Tibial nerve (tissue), 4 donors: Measurements from ENCODE around the gene CD8A.

ENCODE experiments used
- CTCF ChIP-seq, 5 experiments: fragments of 200-600 bp in 3 of 5; fragments of 450-650 bp in 2 of 5; sonication (generic) in 3 of 5; IDR thresholded peaks; one replicate each; pipeline ENCODE4 v1.5.1; 2016 to 2019; ENCODE audit warnings: antibody characterized with exemption in 5 of 5, mild to moderate bottlenecking in 3 of 5, moderate library complexity in 2 of 5
- EP300 ChIP-seq, 2 donors: sonication (generic); formaldehyde crosslinking; IDR thresholded peaks; one replicate each; pipeline ENCODE4 v1.6.1; 2017; ENCODE audit warnings: antibody characterized with exemption in 2 of 2, mild to moderate bottlenecking in 1 of 2
- POLR2A ChIP-seq, 2 donors: fragments of 450-650 bp; IDR thresholded peaks; one replicate each; pipeline ENCODE4 v1.6.1; 2017; ENCODE audit warnings: antibody characterized with exemption in 2 of 2, mild to moderate bottlenecking in 2 of 2, moderate library complexity in 2 of 2

DNA sequence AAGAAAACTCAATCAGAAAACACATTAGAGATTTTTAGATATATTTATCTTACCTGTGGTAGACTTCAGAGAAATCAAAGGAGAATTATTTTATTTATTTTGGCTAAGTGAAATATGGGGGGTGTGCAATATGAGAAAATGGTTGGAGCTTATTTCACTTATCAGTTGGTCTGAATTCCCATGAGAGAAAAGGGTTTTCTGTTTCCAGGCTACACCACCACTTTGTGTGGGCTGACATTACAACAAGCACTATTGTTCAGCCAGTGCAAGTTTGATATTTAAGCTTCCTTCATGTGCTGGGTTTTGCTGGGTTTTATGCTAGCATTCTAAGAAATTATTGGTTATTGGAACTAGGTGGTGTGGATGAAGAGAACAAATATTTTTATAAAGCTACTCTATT lies 37.1 kb downstream of the CD8A start:
- no peak for TF ChIP-seq CTCF (IDR thresholded peaks at IDR 0.05)
- TF ChIP-seq POLR2A (IDR thresholded peaks at IDR 0.05) = no peak
- peak in 1 of 2 donors; percentile 37 for TF ChIP-seq EP300 (IDR thresholded peaks at IDR 0.05)
